ENCODE data around the gene ADGRF1.
"Not testable (repeated sequence)": the region's sequence is repeated elsewhere in the genome, so short reads cannot be mapped to it uniquely, and the experiment has no call there.

ADGRF1 gene

GRCh38 chr6:47042275-47042791 is at the start of gene ADGRF1:
Gene ADGRF1 (minus strand): TSS chr6:47042332. CDS start chr6:47029061, 13,271 bp downstream.
- DNase-seq = no peak

- no peak for DNase-seq
Observed at GRCh38 chr6:47090881-47091280, 48.7 kb upstream of the ADGRF1 start.

GRCh38 chr6:47089473-47089872 is 47.3 kb upstream of the ADGRF1 start:
- not testable (repeated sequence) for DNase-seq

- no peak for DNase-seq
Observed at GRCh38 chr6:47086051-47086770, 44.1 kb upstream of the ADGRF1 start.

GRCh38 chr6:47084610-47085009 is 42.5 kb upstream of the ADGRF1 start:
- DNase-seq = no peak

GRCh38 chr6:47083586-47084047 is 41.5 kb upstream of the ADGRF1 start:
- peak; percentile 73 for DNase-seq

- DNase-seq = no peak
Observed at GRCh38 chr6:47080083-47080596, 38.0 kb upstream of the ADGRF1 start.

GRCh38 chr6:47079638-47080037 is 37.5 kb upstream of the ADGRF1 start:
- DNase-seq = peak; percentile 6

GRCh38 chr6:47078991-47079390 is 36.9 kb upstream of the ADGRF1 start:
- DNase-seq = no peak

GRCh38 chr6:47076422-47077344 is 34.6 kb upstream of the ADGRF1 start:
- no peak for DNase-seq

GRCh38 chr6:47075741-47076421 is 33.7 kb upstream of the ADGRF1 start:
- DNase-seq = no peak

- no peak for DNase-seq
Observed at GRCh38 chr6:47075168-47075567, 33.0 kb upstream of the ADGRF1 start.

- no peak for DNase-seq
Observed at GRCh38 chr6:47073125-47074110, 31.3 kb upstream of the ADGRF1 start.

- no peak for DNase-seq
Observed at GRCh38 chr6:47072667-47073066, 30.5 kb upstream of the ADGRF1 start.

- no peak for DNase-seq
Observed at GRCh38 chr6:47071681-47072080, 29.5 kb upstream of the ADGRF1 start.

GRCh38 chr6:47070461-47070860 is 28.3 kb upstream of the ADGRF1 start:
- no peak for DNase-seq

GRCh38 chr6:47069156-47069555 is 27.0 kb upstream of the ADGRF1 start:
- no peak for DNase-seq

GRCh38 chr6:47066418-47066817 is 24.3 kb upstream of the ADGRF1 start:
- no peak for DNase-seq

- no peak for DNase-seq
Observed at GRCh38 chr6:47064274-47064673, 22.1 kb upstream of the ADGRF1 start.

- DNase-seq = no peak
Observed at GRCh38 chr6:47062346-47062745, 20.2 kb upstream of the ADGRF1 start.
